K562 (cell line): ENCODE measurements around the gene SLC4A5. TPM values are rescaled to one million over a fixed set of nuclear protein-coding genes. Genes with fewer than 3 reads are reported as not detected.

Experiments used
- ATAC-seq: fragments of 200-7000 bp; cut with Tn5 transposase; 3 replicates; pipeline ENCODE4 v1.9.1; 2020; ENCODE audit warnings: moderate library complexity
- BruUV-seq: library from RNA; stranded (reverse); fragments of 400-500 nt; replicated peaks from 2 replicates; lab custom pipeline; 2021; lab: Mats Ljungman, UMichigan
- CTCF ChIA-PET: fragments of 300-600 bp; formaldehyde crosslinking; extraction: SDS; loops from one replicate; lab custom pipeline; 2021; ENCODE audit warnings: low intra/inter-chr PET ratio; lab: Yijun Ruan, JAX
- POLR2A ChIA-PET: fragments of 300-600, 350-650 bp; sonication (Branson Sonifier 250); formaldehyde crosslinking; extraction: SDS; loops from one replicate; lab custom pipeline; 2021; ENCODE audit warnings: antibody characterized with exemption, inconsistent platforms; lab: Yijun Ruan, JAX
- DNase-seq, 4 experiments: peaks; one replicate each; pipeline versions ENCODE4 v3.0.0 to v3.0.0-alpha.2; 2011 to 2018; ENCODE audit warnings: low spot score in 3 of 4, mixed read lengths in 3 of 4; ENCODE audit errors: extremely low read depth in 1 of 4
- FAIRE-seq: peaks from 2 replicates; lab custom pipeline; 2011; peaks lifted over from hg19 to GRCh38; lab: Jason Lieb, UNC
- H2AFZ ChIP-seq: 2 replicates; pipeline ENCODE4 v1.6.0; 2011; ENCODE audit warnings: low read depth, low read length, control low read depth, inconsistent platforms
- H3K27ac ChIP-seq: fragments of 200-600 bp; 3 replicates; pipeline ENCODE4 v1.8.0; 2011; ENCODE audit warnings: low read depth, mild to moderate bottlenecking, control low read depth, inconsistent platforms, low read length, moderate library complexity, mixed read lengths; ENCODE audit errors: extremely low read depth
- H3K27me3 ChIP-seq, 2 experiments: fragments of 300-600 bp in 1 of 2; 2 replicates in 1 of 2; 3 replicates in 1 of 2; pipeline versions ENCODE4 v1.6.0 to v1.8.0; 2011; ENCODE audit warnings: inconsistent platforms in 2 of 2, low read length in 2 of 2, mild to moderate bottlenecking in 1 of 2, mixed read lengths in 1 of 2, moderate library complexity in 1 of 2; ENCODE audit not compliant: control insufficient read depth in 2 of 2, insufficient read depth in 2 of 2
- H3K36me3 ChIP-seq: fragments of 300-600 bp; 3 replicates; pipeline ENCODE4 v1.8.0; 2011; ENCODE audit warnings: mild to moderate bottlenecking, low read length, inconsistent platforms; ENCODE audit not compliant: control insufficient read depth, insufficient read depth
- H3K4me1 ChIP-seq, 2 experiments: fragments of 200-600 bp in 1 of 2; replicated peaks in 1 of 2; 2 replicates in 1 of 2; 3 replicates in 1 of 2; pipeline versions ENCODE4 v1.5.1 to v1.8.0; 2011; ENCODE audit warnings: inconsistent platforms in 2 of 2, low read length in 2 of 2, mild to moderate bottlenecking in 1 of 2, mixed read lengths in 1 of 2, moderate library complexity in 1 of 2; ENCODE audit not compliant: control insufficient read depth in 2 of 2, insufficient read depth in 2 of 2
- H3K4me2 ChIP-seq: 2 replicates; pipeline ENCODE4 v1.6.1; 2011; ENCODE audit warnings: low read length, control low read depth, inconsistent platforms, mixed read lengths; ENCODE audit not compliant: insufficient read depth
- H3K4me3 ChIP-seq: fragments of 200-600 bp; sonication (generic), shearing (Covaris generic); 2 replicates; pipeline ENCODE4 v1.5.1; 2016; ENCODE audit warnings: control low read depth, inconsistent platforms
- H3K79me2 ChIP-seq: fragments of 200-600 bp; 3 replicates; pipeline ENCODE4 v1.8.0; 2011; ENCODE audit warnings: low read length, inconsistent platforms; ENCODE audit not compliant: control insufficient read depth, insufficient read depth
- H3K9ac ChIP-seq, 2 experiments: 2 replicates each; pipeline versions ENCODE4 v1.6.0 to v1.6.1; 2011; ENCODE audit warnings: low read depth in 2 of 2, low read length in 2 of 2, control low read depth in 1 of 2, inconsistent platforms in 1 of 2, mild to moderate bottlenecking in 1 of 2, mixed read lengths in 1 of 2; ENCODE audit not compliant: insufficient read depth in 1 of 2
- H3K9me1 ChIP-seq: one replicate; pipeline ENCODE4 v1.6.0; 2011; ENCODE audit warnings: inconsistent platforms, mild to moderate bottlenecking, low read length, moderate library complexity; ENCODE audit not compliant: control insufficient read depth, insufficient read depth
- H3K9me3 ChIP-seq: replicated peaks from 2 replicates; pipeline ENCODE4 v1.5.1; 2011; ENCODE audit warnings: low read depth, low read length, inconsistent platforms; ENCODE audit not compliant: control insufficient read depth, insufficient read depth
- H4K20me1 ChIP-seq: replicated peaks from 2 replicates; pipeline ENCODE4 v1.6.1; 2011; ENCODE audit warnings: low read length, inconsistent platforms, mixed read lengths; ENCODE audit not compliant: control insufficient read depth, insufficient read depth
- GTF2A2 ChIP-seq: IDR thresholded peaks from 2 replicates; pipeline ENCODE4 v1.6.1; 2016; ENCODE audit warnings: mild to moderate bottlenecking, missing genetic modification characterization, missing compliant biosample characterization
- HDAC1 ChIP-seq, 2 experiments: fragments of 450-650 bp; IDR thresholded peaks; 2 replicates each; pipeline ENCODE4 v1.6.1; 2016 to 2017; ENCODE audit warnings: inconsistent platforms in 1 of 2, mild to moderate bottlenecking in 1 of 2, moderate library complexity in 1 of 2
- KDM5B ChIP-seq: fragments of 200-600 bp; sonication (generic); IDR thresholded peaks from 2 replicates; pipeline ENCODE4 v1.6.1; 2012; ENCODE audit warnings: low read depth, mild to moderate bottlenecking, moderate library complexity, low read length, control low read depth, inconsistent platforms; ENCODE audit not compliant: insufficient replicate concordance
- LARP7 ChIP-seq: fragments of 450-650 bp; IDR thresholded peaks from 2 replicates; pipeline ENCODE4 v1.6.1; 2016
- LCOR ChIP-seq: sonication (generic); formaldehyde crosslinking; IDR thresholded peaks from 2 replicates; pipeline ENCODE4 v1.8.0; 2022; ENCODE audit warnings: mild to moderate bottlenecking, missing genetic modification reagents
- NFIX ChIP-seq: fragments of 250-450 bp; sonication (Bioruptor Pico); IDR thresholded peaks from 2 replicates; pipeline ENCODE4 v1.4.0; 2020; ENCODE audit warnings: low read depth, mild to moderate bottlenecking, moderate library complexity
- NONO ChIP-seq, 2 experiments: fragments of 200-400 bp in 1 of 2; fragments of 450-650 bp in 1 of 2; formaldehyde crosslinking in 1 of 2; IDR thresholded peaks; 2 replicates each; pipeline ENCODE4 v1.6.1; 2017; ENCODE audit warnings: low read depth in 2 of 2, mild to moderate bottlenecking in 2 of 2, moderate library complexity in 2 of 2, low read length in 1 of 2
- SAP30 ChIP-seq: fragments of 200-600 bp; sonication (generic); IDR thresholded peaks from 2 replicates; pipeline ENCODE4 v1.6.1; 2012; ENCODE audit warnings: borderline replicate concordance, low read depth, mild to moderate bottlenecking, moderate library complexity, low read length, control low read depth, inconsistent platforms; ENCODE audit not compliant: insufficient read depth, poor library complexity, severe bottlenecking
- ZBTB11 ChIP-seq, 3 experiments: fragments of 200-800 bp in 1 of 3; fragments of 250-450 bp in 1 of 3; fragments of 450-650 bp in 1 of 3; sonication (Bioruptor Pico) in 1 of 3; sonication (Bioruptor generic) in 1 of 3; formaldehyde crosslinking in 1 of 3; IDR thresholded peaks; 2 replicates each; pipeline versions ENCODE4 v1.6.1 to v1.8.0; 2016 to 2022; ENCODE audit warnings: mild to moderate bottlenecking in 2 of 3, missing genetic modification characterization in 2 of 3, missing compliant biosample characterization in 1 of 3, moderate library complexity in 1 of 3
- WGBS: fragments of 100-300 bp; shearing (Covaris generic); methylation state at CpG from one replicate; pipeline ENCODE4 v1.1.6; 2016; ENCODE audit warnings: low coverage, mixed read lengths; ENCODE audit not compliant: insufficient coverage; ENCODE audit errors: missing lambda C conversion rate; 5-methylcytosine and 5-hydroxymethylcytosine counted together
- in situ Hi-C: fragments of 300-500 bp; cut with MboI; formaldehyde crosslinking; loops from 4 replicates; pipeline ENCODE4 v1.15.0; 2018; ENCODE audit warnings: inconsistent platforms, mixed read lengths
- intact Hi-C: fragments of 100-400 bp; cut with micrococcal nuclease; formaldehyde crosslinking; loops from 2 replicates; pipeline ENCODE4 v1.14.2; 2022
- polyA plus RNA-seq, 8 experiments: library from polyadenylated mRNA; depleted of rRNA in 4 of 8; stranded (reverse) in 5 of 8; unstranded in 3 of 8; fragments of >200 nt; fragmentation: Nextera tagmentation in 2 of 8; fragmentation: Illumina TruSeq in 1 of 8; extraction: Ambion mirVana in 2 of 8; extraction: Trizol in 1 of 8; gene quantifications; 2 replicates each; pipeline versions ENCODE4 v1.2.1 to v1.2.3, GENCODE V29; 2011 to 2014; ENCODE audit warnings: inconsistent platforms in 1 of 8, missing spikeins in 1 of 8
- total RNA-seq, 7 experiments: library from RNA; depleted of rRNA in 6 of 7; stranded (reverse); fragments of >200 nt in 6 of 7; fragmentation: Illumina TruSeq in 2 of 7; extraction: Trizol in 2 of 7; gene quantifications; 2 replicates each; pipeline versions ENCODE4 v1.2.1 to v1.2.3, GENCODE V29; 2011 to 2021; ENCODE audit warnings: low replicate concordance in 1 of 7

SLC4A5 gene
- total and polyA plus RNA-seq, 9 of the 15 experiments (the other 6 are each of a cell fraction or from before 2014, with no cell fraction given): 0.03 to 0.77 (median 0.14) TPM; not detected in 1

DNA sequence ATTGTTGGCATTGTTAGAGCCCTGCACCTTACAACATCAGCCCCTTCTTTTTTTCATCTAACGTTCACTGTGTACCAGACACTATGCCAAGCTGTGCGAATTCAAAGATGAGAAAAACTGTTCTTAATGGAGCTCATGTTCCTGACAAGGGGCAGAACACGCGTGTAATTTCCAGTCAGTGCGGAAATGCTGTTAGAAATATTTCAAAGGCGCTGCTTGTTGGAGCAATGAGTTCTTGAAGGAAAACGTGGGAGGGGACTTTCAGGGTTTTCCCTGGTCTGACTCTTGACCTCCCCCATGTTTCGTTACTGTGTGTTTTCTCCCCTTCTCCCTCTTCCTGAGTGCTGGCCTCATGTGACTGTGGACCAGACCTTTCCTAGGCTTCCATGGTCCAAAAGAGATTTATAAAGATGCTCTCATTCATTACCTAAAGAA is 143.3 kb downstream of the SLC4A5 start:
- BruUV-seq: TSS peak; percentile 46
- Histone ChIP-seq H3K27ac (peak overlapping the region; percentile 100), H3K9me3 (no peaks in the 10 kb centered on the region), H2AFZ (no peak overlapping the region), H3K4me1 (peaks cover 21 to 38% of the 10 kb centered on the region in 2 experiments), H3K4me2 (peak overlapping the region; percentile 96), H3K36me3 (peaks cover 49% of the 10 kb centered on the region), H3K9me1 (peaks cover 3% of the 10 kb centered on the region), H3K79me2 (peaks cover 71% of the 10 kb centered on the region), H3K27me3 (no peaks in the 10 kb centered on the region), H3K4me3 (peak overlapping the region; percentile 72), H4K20me1 (peaks cover 23% of the 10 kb centered on the region), H3K9ac (peak overlapping the region; percentile 93 to 99)
- under 1% methylated on average over 8 of the region's 8 CpGs for WGBS
- ChIA-PET CTCF (no interaction called here), POLR2A (interaction anchor here (0.6 to 5.8 kb wide), 13 partner anchors 8 to 371 kb away, joined by 3 to 98 read pairs (median 8); partner anchors contain the start of genes BOLA3, MOB1A and STAMBP)
- ATAC-seq (0 out of 3 replicates have a peak, but pooled peaks have one; percentile 1), FAIRE-seq (no peak), DNase-seq (peak in 1 of 4 experiments; percentile 50)
- in situ Hi-C loops (no loop called here), intact Hi-C loops (loop anchor here (2.0 kb wide), 1 partner anchor 51 kb away; no protein-coding TSS in a partner anchor)
- TF ChIP-seq LCOR (CRISPR knock-in tag) (peak; percentile 66; the same call in 1 of the 2 replicates), KDM5B (peak; percentile 35), SAP30 (peak; percentile 32), ZBTB11 (CRISPR knock-in tag; IDR thresholded peaks at IDR 0.05) (0 out of 6 replicates have a peak, but pooled peaks of 1 of the 3 experiments have one; percentile 5), LARP7 (0 out of 2 replicates have a peak, but pooled peaks have one; percentile 2), NFIX (no peak), GTF2A2 (tag) (no peak), HDAC1 (IDR thresholded peaks at IDR 0.05) (0 out of 4 replicates have a peak, but pooled peaks of 1 of the 2 experiments have one; percentile 12), NONO (IDR thresholded peaks at IDR 0.05; ENCODE audit: low read depth in 2 of 2, low read length in 1 of 2) (0 out of 4 replicates have a peak, but pooled peaks of 1 of the 2 experiments have one; percentile 38)
